IPS DF 4.7 (cell line): Measurements from ENCODE around the gene TDRD10.
"Not testable (repeated sequence)": the region's sequence is repeated elsewhere in the genome, so short reads cannot be mapped to it uniquely, and the experiment has no call there.

ENCODE experiments used
- DNase-seq: peaks from one replicate; pipeline ENCODE4 v3.0.0-alpha.2; 2013; ENCODE audit warnings: low spot score; ENCODE audit errors: extremely low read depth

The TDRD10 gene

DNA sequence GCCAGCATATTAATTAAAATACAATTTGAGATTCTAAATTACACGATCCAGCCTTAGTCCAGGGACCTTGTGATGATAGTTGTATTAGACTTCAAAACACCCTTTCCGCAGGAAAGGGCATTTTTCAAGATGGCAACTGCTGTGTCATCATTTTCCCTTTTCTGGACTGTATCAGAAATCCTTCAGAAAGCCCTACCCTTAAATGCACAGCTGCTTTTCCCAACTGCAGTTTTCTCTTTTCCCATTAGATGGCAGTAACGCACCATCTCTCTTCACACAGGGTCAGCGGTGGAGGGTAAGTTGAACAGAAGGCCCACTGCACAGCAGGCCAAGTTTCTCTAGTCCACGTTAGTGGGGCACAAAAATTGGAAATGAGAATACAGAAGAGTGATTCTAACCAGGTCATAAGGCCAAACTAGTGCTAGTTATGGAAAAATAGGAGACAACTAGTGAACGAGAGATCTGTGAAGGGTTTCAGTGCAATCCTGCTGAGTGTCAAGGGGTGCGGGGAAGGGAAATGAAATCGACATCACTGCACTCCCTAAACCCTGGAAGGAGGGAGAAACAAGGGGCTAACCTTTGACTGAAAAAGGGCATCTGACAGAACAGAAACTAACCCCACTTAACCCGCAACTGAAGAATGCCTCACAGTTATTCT lies 22.1 kb upstream of the TDRD10 start:
- no peak for DNase-seq

DNA sequence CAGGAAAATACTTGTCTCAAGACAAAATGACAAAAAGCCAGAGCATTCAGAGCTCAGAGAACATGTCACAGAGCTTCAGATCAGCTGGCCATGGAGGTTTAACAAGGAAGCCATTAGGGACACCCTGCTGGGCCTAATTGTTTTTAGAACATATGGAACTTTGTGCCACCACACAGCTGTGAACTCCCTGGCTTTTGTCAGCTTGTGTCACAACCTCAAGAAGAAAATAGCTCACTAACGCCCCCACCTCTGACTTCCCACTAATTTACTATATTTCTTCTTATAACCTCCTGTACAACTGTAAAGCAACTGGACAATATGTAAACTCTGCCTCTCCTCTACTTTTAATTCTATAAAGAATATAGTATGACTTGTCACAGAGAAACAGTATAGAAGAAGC lies 21.0 kb upstream of the TDRD10 start:
- DNase-seq = no peak

GRCh38 chr1:154483941-154484803 lies 17.8 kb upstream of the TDRD10 start:
- DNase-seq = no peak

GRCh38 chr1:154485106-154485505 lies 16.9 kb upstream of the TDRD10 start:
- DNase-seq = no peak

- no peak for DNase-seq
These were observed 16.0 kb upstream of the TDRD10 start for GRCh38 chr1:154485910-154486496.

DNA sequence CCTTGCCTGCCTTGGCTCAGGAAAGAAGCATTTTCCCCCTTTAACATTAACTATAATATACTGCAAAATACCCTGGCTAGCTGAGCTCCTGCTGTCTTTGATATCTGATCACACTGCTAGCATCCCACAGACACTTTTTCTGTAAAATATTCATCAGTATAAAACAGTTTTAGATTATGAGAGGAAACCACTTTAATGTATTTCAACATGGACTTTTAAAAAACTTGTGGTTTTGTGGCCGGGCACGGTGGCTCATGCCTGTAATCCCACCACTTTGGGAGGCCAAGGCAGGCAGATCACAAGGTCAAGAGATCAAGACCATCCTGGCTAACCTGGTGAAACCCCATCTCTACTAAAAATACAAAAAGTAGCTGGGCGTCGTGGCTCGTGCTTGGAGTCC lies 15.3 kb upstream of the TDRD10 start:
- DNase-seq = not testable (repeated sequence)

DNA sequence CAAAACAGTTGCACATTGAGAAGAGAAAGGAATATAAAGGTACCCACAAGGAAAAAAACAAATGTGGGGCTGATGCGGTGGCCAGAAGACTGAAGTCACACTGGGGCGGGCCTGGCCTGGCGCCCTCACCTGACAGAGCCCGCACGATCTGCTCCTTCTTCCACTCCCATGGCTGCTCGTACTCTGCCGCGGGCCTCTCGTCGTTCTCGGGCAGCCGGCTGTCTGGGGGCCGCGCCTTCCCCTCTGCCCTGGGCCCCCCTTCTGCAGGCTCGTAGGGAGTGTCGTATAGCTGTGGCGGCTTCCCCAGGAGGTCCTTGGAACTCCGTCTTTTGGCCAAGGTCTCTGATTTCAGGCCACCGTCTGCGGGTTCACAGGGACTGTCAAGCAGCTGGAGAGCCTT lies 13.1 kb upstream of the TDRD10 start:
- no peak for DNase-seq

DNA sequence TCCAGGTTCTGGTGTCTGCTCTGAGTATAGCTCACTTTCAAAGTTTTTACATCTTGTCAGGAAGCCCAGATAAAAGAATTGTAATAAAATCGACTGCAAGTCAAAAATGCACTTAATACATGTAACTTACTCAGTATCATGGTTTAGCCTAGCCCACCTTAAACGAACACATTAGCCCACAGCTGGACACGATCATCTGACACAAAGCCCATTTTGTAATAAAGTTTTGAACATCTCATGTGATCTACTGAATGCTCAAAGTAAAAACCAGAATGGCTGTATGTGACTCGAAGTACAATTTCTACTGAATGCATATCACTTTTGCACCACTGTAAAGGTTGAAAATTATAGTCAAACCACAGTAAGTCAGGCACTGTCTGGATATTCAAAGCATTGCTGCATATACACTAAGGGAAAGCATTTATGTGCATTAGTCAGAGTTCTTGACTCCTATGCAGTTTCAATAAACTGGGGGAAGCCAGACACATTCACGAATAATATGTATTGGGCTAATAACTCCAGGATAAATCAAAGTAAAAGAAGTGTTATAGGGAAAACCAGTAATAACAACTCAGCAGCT lies 12.2 kb upstream of the TDRD10 start:
- DNase-seq = no peak

DNA sequence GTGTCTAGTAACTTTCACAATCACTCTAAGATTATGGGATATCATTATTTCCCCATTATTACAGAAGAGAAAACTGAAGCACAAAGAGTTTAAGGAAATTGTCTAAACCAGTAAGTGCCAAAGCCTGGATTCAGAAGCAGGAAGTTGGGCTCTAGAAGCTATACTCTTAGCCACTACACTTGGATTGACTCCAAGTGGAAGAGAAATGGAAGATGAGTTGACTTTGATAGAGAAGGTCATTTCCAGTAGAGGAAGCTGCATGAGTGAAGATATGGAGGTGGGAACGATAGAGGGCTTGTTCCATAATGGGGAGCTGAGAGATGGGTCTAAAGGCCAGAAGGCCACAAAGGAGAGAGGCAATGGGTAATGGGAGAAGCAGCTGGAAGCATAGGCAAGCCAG lies 11.7 kb upstream of the TDRD10 start:
- no peak for DNase-seq

DNA sequence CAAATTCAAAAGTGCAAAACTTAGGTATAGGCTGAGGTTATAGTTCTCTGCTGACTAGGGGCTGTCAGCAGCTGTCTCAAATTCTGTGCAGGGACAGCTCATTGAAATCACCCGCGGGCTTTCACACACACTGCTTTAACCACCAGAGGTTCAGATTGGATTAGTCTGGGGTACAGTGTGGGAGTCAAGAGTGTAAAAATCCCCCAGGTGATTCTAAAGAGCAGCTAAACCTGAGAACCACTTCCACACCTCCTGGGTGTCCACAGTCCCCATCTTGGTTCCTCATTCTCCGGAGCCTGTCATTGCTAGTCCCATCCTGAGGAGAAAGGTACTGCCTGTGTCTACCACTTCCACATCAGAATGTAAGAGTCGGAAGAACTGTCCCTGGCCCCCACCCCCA lies 9.9 kb upstream of the TDRD10 start:
- DNase-seq = no peak

DNA sequence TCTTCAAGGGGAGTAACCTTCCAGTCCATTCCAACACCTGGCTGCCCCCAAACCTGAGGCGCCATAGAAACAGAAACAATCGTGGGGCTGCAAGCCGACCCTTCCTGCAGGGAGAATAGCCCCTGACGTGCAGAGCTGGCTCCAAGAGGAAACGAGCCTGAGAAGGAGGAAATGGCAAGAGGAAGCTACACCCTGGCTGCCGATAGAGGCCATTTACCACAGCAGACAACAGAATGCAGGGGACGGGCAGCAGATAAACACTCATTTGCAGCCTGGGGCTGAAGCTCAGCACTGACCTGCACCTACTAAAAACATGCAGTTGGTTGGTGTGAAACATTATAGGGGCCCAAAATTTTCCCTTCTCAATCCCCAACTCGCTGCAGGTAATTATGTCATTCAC lies 8.7 kb upstream of the TDRD10 start:
- DNase-seq = no peak

GRCh38 chr1:154495496-154496273 lies 6.3 kb upstream of the TDRD10 start:
- DNase-seq = no peak

DNA sequence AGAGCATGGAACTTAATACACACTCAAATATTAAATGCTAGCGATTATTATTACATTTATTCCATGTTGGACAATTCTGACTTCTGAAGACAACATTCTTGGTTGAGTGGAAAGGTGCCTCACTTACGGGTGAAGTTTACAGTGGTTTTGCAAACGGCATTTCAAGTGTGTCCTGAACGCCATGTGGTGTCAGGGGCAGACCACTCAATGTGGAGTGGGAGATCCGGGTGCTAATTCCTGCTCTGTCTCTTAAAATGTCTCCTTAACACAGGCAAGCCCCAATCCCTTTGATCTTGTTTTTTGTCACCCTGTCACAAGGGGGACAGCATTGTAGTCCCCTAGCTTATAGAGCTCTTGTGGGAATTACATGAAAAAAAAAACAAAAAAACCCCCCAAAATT lies 5.6 kb upstream of the TDRD10 start:
- DNase-seq = no peak

DNA sequence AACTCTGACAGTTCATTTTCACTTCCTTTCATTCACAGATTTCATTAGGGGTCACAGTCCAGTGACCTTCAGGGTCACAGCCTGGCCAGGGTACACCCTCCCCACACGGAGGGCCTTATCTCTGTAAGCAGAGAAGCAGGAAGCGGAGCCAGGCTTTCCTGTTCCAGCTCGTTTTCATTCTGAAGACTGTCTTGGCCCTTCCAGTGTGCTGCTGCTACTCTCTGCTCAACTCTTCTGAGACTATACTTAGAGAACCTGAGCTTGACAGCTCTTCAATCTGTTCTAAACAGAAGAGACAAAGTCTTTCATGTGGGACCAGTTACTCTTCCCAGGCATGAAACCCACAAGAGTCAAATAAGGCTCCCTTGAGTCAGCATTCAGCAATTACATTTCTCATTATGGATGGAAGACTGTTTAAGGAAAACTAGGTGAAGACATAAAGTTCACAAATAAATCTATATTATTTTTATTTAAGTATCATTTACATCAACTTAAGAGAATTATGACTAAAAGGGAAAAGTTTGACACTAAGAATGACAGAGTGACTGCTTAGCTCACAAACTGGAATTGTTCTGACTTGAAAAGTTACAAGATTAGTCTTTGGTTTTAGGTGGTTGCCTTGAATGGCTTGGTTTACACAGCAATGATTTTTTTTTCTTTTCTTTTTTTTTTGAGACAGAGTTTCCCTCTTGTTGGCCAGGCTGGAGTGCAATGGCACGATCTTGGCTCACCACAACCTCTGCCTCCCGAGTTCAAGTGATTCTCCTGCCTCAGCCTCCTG lies 4.8 kb upstream of the TDRD10 start:
- no peak for DNase-seq

DNA sequence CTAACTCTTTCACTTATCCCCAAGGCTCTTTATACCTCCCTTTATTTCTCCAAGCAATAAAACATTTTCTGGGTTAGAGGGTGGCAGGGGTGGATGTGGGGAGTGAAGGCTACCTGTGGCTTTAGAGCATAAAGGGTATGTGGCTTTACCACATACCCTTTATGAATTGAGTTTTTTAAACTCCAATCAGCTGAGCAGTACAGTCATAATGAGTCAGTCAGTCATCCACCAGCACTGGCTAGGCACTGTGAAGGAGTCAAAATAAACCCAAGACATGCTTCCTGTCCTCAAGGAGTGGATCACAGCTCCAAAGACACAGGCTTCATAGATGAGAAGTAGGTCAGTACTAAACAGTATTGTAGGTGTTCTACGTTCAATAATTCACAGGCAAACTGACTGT lies 2.6 kb upstream of the TDRD10 start:
- DNase-seq = no peak

GRCh38 chr1:154500533-154500932 lies 1.5 kb upstream of the TDRD10 start:
- DNase-seq = no peak

GRCh38 chr1:154501423-154502065 lies 475 bp upstream of the TDRD10 start:
- no peak for DNase-seq

GRCh38 chr1:154502744-154503115 lies 711 bp downstream of the TDRD10 start:
- no peak for DNase-seq

- no peak for DNase-seq
These were observed 1.9 kb downstream of the TDRD10 start for GRCh38 chr1:154503898-154504297.

GRCh38 chr1:154512760-154513159 lies 10.7 kb downstream of the TDRD10 start:
- DNase-seq = no peak
